Thyroid gland (tissue), 4 donors: ENCODE results near the gene PPP1R12B. TPM values are rescaled to one million over a fixed set of nuclear protein-coding genes. Genes with fewer than 3 reads are reported as not detected.
"Not testable (repeated sequence)": the region's sequence is repeated elsewhere in the genome, so short reads cannot be mapped to it uniquely, and the experiment has no call there.

Experiments
- DNase-seq, 2 donors: peaks; one replicate each; pipeline ENCODE4 v3.0.0-alpha.2; 2019
- H3K27ac ChIP-seq, 3 donors: fragments of 200-600 bp; sonication (generic); 1 replicate in 2 of 3; 2 replicates in 1 of 3; pipeline ENCODE4 v1.5.1; 2016 to 2019; ENCODE audit warnings: mild to moderate bottlenecking in 1 of 3, moderate library complexity in 1 of 3
- H3K27me3 ChIP-seq: fragments of 200-600 bp; sonication (generic); one replicate; pipeline ENCODE4 v1.5.1; 2019
- H3K36me3 ChIP-seq, 2 donors: fragments of 200-600 bp; sonication (generic); one replicate each; pipeline ENCODE4 v1.5.1; 2016 to 2019
- H3K4me1 ChIP-seq, 2 donors: fragments of 200-600 bp; sonication (generic); one replicate each; pipeline ENCODE4 v1.5.1; 2017 to 2019
- H3K4me3 ChIP-seq, 3 donors: fragments of 200-600 bp; sonication (generic); replicated peaks in 1 of 3; 1 replicate in 2 of 3; 2 replicates in 1 of 3; pipeline ENCODE4 v1.5.1; 2016; ENCODE audit warnings: mild to moderate bottlenecking in 1 of 3
- H3K9me3 ChIP-seq: fragments of 200-600 bp; sonication (generic); one replicate; pipeline ENCODE4 v1.5.1; 2017
- CTCF ChIP-seq, 6 experiments: fragments of 200-600 bp in 3 of 6; fragments of 450-650 bp in 3 of 6; sonication (generic) in 3 of 6; IDR thresholded peaks; one replicate each; pipeline ENCODE4 v1.5.1; 2016 to 2019; ENCODE audit warnings: antibody characterized with exemption in 6 of 6, mild to moderate bottlenecking in 2 of 6, inconsistent platforms in 1 of 6, moderate library complexity in 1 of 6
- POLR2A ChIP-seq, 2 donors: fragments of 450-650 bp; IDR thresholded peaks; one replicate each; pipeline ENCODE4 v1.6.1; 2017; ENCODE audit warnings: antibody characterized with exemption in 2 of 2, mild to moderate bottlenecking in 2 of 2, moderate library complexity in 1 of 2
- WGBS, 2 donors: methylation state at CpG; one replicate each; pipeline ENCODE4 v1.1.5; 2017; 5-methylcytosine and 5-hydroxymethylcytosine counted together
- intact Hi-C: fragments of 100-400 bp; cut with DNase I; formaldehyde crosslinking; loops from one replicate; pipeline ENCODE4 v1.15.1; 2023
- total RNA-seq, 4 donors: library from RNA; depleted of rRNA; stranded (reverse); fragments of >200 nt; gene quantifications; one replicate each; pipeline ENCODE4 v1.2.3, GENCODE V29; 2016

The PPP1R12B gene
- total RNA-seq, 4 donors from 2014 or later: 34.9 to 48.5 (median 41.3) TPM

DNA sequence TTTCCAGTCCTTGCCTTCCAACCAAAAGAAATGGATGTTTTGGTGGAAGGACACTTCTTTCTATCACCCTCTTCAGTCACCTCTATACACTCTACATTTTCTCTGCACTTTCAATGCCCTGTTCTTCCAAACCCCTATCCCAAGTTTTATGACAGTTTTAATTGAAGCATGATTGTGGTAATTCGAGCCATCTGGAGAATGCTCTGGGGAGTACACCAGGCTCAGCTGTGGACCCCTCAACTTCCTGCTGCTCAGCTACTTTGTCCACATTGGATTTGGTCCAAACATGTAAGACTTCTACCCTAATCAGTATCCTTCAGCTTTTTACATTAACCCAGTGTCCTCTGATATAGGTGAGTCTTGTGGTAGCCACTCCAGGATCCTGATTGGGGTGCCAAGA is 232.1 kb downstream of the PPP1R12B start:
- Histone ChIP-seq H3K27me3 (no peaks in the 10 kb centered on the region), H3K9me3 (no peaks in the 10 kb centered on the region), H3K27ac (no peak overlapping the region), H3K36me3 (no peaks in the 10 kb centered on the region), H3K4me3 (no peak overlapping the region), H3K4me1 (peaks cover 5 to 27% of the 10 kb centered on the region in 2 donors)
- 75 to 90% methylated on average over 1 of the region's 1 CpG for WGBS, 2 donors
- no peak for DNase-seq
- intact Hi-C loops: no loop called here
- TF ChIP-seq CTCF (IDR thresholded peaks at IDR 0.05) (no peak), POLR2A (IDR thresholded peaks at IDR 0.05) (no peak)

- H3K27ac ChIP-seq, H3K36me3 ChIP-seq, H3K27me3 ChIP-seq, intact Hi-C loops, H3K4me3 ChIP-seq, DNase-seq, H3K9me3 ChIP-seq: not testable (repeated sequence)
- H3K4me1 ChIP-seq: peaks cover 6 to 24% of the 10 kb centered on the region in 2 donors
- 95 to 96% methylated on average over 5 of the region's 5 CpGs for WGBS, 2 donors
Observed at GRCh38 chr1:202582350-202582749, 233.9 kb downstream of the PPP1R12B start.

DNA sequence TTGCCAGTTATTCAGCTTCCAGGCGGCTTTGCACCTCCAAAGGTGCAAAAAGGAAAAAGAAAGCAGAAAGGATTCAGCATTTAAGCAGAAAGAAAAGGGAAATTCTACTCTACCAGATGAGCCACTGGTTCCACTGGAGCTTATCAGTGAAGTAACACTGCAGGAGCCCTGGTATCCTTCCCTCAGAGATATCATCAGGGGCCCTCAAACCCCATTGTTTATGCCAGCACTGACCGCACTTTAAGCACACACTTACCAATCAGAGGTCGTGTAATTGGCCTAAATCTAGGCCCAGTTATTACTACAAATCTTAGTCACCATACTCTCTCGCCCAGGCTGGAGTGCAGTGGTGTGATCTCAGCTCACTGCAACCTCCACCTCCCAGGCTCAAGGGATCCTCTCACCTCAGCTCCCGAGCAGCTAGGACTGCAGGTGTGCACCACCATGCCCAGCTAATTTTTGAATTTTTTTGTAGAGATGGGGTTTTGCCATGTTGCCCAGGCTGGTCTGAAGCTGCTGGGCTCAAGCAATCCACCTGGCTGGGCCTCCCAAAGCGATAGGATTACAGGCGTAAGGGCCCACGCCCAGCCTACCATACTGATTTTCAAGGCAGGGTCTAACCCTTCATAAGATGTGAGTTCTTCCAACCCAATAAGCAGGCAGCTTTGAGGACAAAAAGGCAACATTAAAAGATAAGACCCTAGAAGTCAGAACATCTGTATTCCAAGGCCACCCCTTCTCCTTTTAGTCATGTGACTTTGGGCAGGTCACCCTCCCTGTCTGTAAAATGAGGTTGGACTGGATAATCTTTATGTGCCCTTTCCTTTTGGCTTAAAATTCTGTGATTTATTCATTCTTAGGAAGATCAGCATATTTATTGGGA is 236.4 kb downstream of the PPP1R12B start:
- Histone ChIP-seq H3K27me3 (no peaks in the 10 kb centered on the region), H3K36me3 (no peaks in the 10 kb centered on the region), H3K27ac (no peak overlapping the region), H3K4me1 (peaks cover 25 to 40% of the 10 kb centered on the region in 2 donors), H3K4me3 (no peak overlapping the region), H3K9me3 (no peaks in the 10 kb centered on the region)
- intact Hi-C loops: no loop called here
- no peak for TF ChIP-seq POLR2A (IDR thresholded peaks at IDR 0.05)
- no peak for TF ChIP-seq CTCF (IDR thresholded peaks at IDR 0.05)
- WGBS, 2 donors: 92 to 96% methylated on average over 8 of the region's 8 CpGs
- no peak for DNase-seq

GRCh38 chr1:202585590-202585933 is 237.1 kb downstream of the PPP1R12B start:
- intact Hi-C loops: no loop called here
- no peaks in the 10 kb centered on the region for H3K27me3 ChIP-seq
- no peak for DNase-seq
- H3K36me3 ChIP-seq: no peaks in the 10 kb centered on the region
- H3K4me3 ChIP-seq: no peak overlapping the region
- H3K27ac ChIP-seq: no peak overlapping the region
- peaks cover 25 to 44% of the 10 kb centered on the region in 2 donors for H3K4me1 ChIP-seq
- H3K9me3 ChIP-seq: no peaks in the 10 kb centered on the region
- no peak for TF ChIP-seq CTCF (IDR thresholded peaks at IDR 0.05)

DNA sequence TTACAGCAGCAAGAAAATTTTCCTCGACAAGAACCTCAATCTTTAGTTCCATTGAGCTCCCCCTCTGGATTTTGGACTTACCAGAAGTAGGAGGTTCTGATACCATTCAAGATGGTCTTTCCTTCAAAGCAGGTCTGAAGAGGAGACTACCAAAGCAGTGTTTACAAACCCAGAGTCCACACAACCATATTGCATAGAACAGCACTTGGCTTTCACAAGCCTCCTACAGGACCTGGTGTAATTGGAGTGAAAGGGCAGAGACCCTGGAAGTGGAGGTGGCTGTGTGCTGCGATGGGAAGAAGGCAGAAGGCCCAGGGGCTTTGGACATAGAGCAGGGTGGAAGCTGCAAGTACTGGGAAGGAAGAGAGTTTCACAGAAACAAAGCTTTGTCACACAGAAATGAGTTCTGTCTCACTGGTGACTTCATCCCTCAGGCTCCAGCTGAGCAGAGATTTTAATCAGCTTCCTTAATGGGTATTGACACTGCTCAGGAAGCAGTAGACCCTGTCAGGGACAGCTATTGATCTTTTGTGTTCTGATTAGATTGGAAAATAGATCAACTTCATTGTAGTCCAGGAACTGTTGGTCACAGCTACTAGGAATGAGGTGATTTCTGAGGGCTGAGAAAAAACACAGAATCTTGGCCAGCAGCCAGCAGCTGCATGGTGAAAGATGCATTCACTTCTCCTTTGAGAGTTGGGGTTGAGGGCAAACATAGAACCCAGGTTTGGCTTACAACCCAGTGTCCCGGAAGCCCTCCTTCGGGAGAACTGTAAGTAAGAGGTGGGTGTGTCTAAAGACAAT is 237.7 kb downstream of the PPP1R12B start:
- Histone ChIP-seq H3K9me3 (no peaks in the 10 kb centered on the region), H3K27ac (peak overlapping the region in 2 of 3 donors; percentile 14 to 21), H3K4me1 (peaks cover 25 to 44% of the 10 kb centered on the region in 2 donors), H3K4me3 (no peak overlapping the region), H3K36me3 (no peaks in the 10 kb centered on the region), H3K27me3 (no peaks in the 10 kb centered on the region)
- intact Hi-C loops: no loop called here
- TF ChIP-seq CTCF (IDR thresholded peaks at IDR 0.05) (no peak), POLR2A (IDR thresholded peaks at IDR 0.05) (no peak)
- peak; percentile 40 to 53 for DNase-seq
- WGBS, 2 donors: 44 to 47% methylated on average over 4 of the region's 4 CpGs
